ENCODE data around the gene SSR4. TPM values are rescaled to one million over a fixed set of nuclear protein-coding genes. Genes with fewer than 3 reads are reported as not detected.

Gene SSR4
- total RNA-seq, 3 donors from 2014 or later (not counting 1 experiment from before 2014, with no cell fraction given), result 160 to 280 (median 189) TPM

GRCh38 chrX:153836921-153837320 lies 42.5 kb downstream of the SSR4 start:
- WGBS (ENCODE audit: insufficient coverage), result 100% methylated on average over 3 of the region's 6 CpGs
- intact Hi-C loops (cut with micrococcal nuclease), result no loop called here
- no peak for TF ChIP-seq CTCF (IDR thresholded peaks at IDR 0.05)
- no peak overlapping the region for H3K27ac Mint-ChIP-seq
- peaks cover 2% of the 10 kb centered on the region for H3K27me3 ChIP-seq (ENCODE audit: control insufficient read depth, insufficient read depth, low read length)
- H3K4me3 Mint-ChIP-seq, result no peak overlapping the region
- DNase-seq, result no peak
- H3K9me3 ChIP-seq (ENCODE audit: control insufficient read depth, insufficient read depth, low read length), result no peaks in the 10 kb centered on the region
- no peak for ATAC-seq
- H3K27ac ChIP-seq (ENCODE audit: low read length), result no peak overlapping the region
- H3K4me1 Mint-ChIP-seq, result no peaks in the 10 kb centered on the region
- H3K36me3 Mint-ChIP-seq, result no peaks in the 10 kb centered on the region
- no peaks in the 10 kb centered on the region for H3K36me3 ChIP-seq (ENCODE audit: control insufficient read depth, insufficient read depth, low read length)
- H3K4me1 ChIP-seq (ENCODE audit: control insufficient read depth, insufficient read depth, low read length), result no peaks in the 10 kb centered on the region
- peaks cover 0 to 20% of the 10 kb centered on the region in 2 donors for H3K27me3 Mint-ChIP-seq (ENCODE audit: low read depth in 2 of 2)
- H3K4me3 ChIP-seq (ENCODE audit: low read length), result no peak overlapping the region
- H3K9me3 Mint-ChIP-seq, result no peaks in the 10 kb centered on the region

GRCh38 chrX:153844509-153845082 lies 50.1 kb downstream of the SSR4 start:
- Histone ChIP-seq H3K36me3 (ENCODE audit: control insufficient read depth, insufficient read depth, low read length) (no peaks in the 10 kb centered on the region), H3K27ac (ENCODE audit: low read length) (no peak overlapping the region), H3K27me3 (ENCODE audit: control insufficient read depth, insufficient read depth, low read length) (no peaks in the 10 kb centered on the region), H3K4me1 (ENCODE audit: control insufficient read depth, insufficient read depth, low read length) (no peaks in the 10 kb centered on the region), H3K4me3 (ENCODE audit: low read length) (no peak overlapping the region), H3K9me3 (ENCODE audit: control insufficient read depth, insufficient read depth, low read length) (no peaks in the 10 kb centered on the region)
- 0% methylated on average over 1 of the region's 6 CpGs for WGBS (ENCODE audit: insufficient coverage)
- peaks cover 6 to 36% of the 10 kb centered on the region in 2 donors for H3K27me3 Mint-ChIP-seq (ENCODE audit: low read depth in 2 of 2)
- DNase-seq (no peak), ATAC-seq (peak in 1 of 3 donors; percentile 42)
- TF ChIP-seq CTCF (IDR thresholded peaks at IDR 0.05), result no peak
- no peaks in the 10 kb centered on the region for H3K9me3 Mint-ChIP-seq
- no peaks in the 10 kb centered on the region for H3K4me1 Mint-ChIP-seq
- no peak overlapping the region for H3K27ac Mint-ChIP-seq
- intact Hi-C loops (cut with micrococcal nuclease), result no loop called here
- no peak overlapping the region for H3K4me3 Mint-ChIP-seq
- no peaks in the 10 kb centered on the region for H3K36me3 Mint-ChIP-seq

- H3K27me3 Mint-ChIP-seq (ENCODE audit: low read depth in 2 of 2), result peaks cover 6 to 32% of the 10 kb centered on the region in 2 donors
- Histone ChIP-seq H3K4me3 (ENCODE audit: low read length) (no peak overlapping the region), H3K27me3 (ENCODE audit: control insufficient read depth, insufficient read depth, low read length) (no peaks in the 10 kb centered on the region), H3K4me1 (ENCODE audit: control insufficient read depth, insufficient read depth, low read length) (no peaks in the 10 kb centered on the region), H3K36me3 (ENCODE audit: control insufficient read depth, insufficient read depth, low read length) (no peaks in the 10 kb centered on the region), H3K27ac (ENCODE audit: low read length) (no peak overlapping the region), H3K9me3 (ENCODE audit: control insufficient read depth, insufficient read depth, low read length) (no peaks in the 10 kb centered on the region)
- no peak overlapping the region for H3K4me3 Mint-ChIP-seq
- no peaks in the 10 kb centered on the region for H3K36me3 Mint-ChIP-seq
- 49% methylated on average over 4 of the region's 6 CpGs for WGBS (ENCODE audit: insufficient coverage)
- intact Hi-C loops (cut with micrococcal nuclease), result no loop called here
- TF ChIP-seq CTCF (IDR thresholded peaks at IDR 0.05), result no peak
- H3K9me3 Mint-ChIP-seq, result no peaks in the 10 kb centered on the region
- no peak for DNase-seq
- ATAC-seq, result no peak
- H3K27ac Mint-ChIP-seq, result no peak overlapping the region
- no peaks in the 10 kb centered on the region for H3K4me1 Mint-ChIP-seq
These were observed 50.7 kb downstream of the SSR4 start for GRCh38 chrX:153845195-153845594.

- DNase-seq (no peak), ATAC-seq (no peak)
- no peaks in the 10 kb centered on the region for H3K27me3 ChIP-seq (ENCODE audit: control insufficient read depth, insufficient read depth, low read length)
- Mint-ChIP-seq H3K4me1 (no peaks in the 10 kb centered on the region), H3K4me3 (no peak overlapping the region), H3K27me3 (ENCODE audit: low read depth in 2 of 2) (peaks cover 6 to 38% of the 10 kb centered on the region in 2 donors), H3K9me3 (no peaks in the 10 kb centered on the region), H3K36me3 (no peaks in the 10 kb centered on the region), H3K27ac (no peak overlapping the region)
- H3K9me3 ChIP-seq (ENCODE audit: control insufficient read depth, insufficient read depth, low read length), result no peaks in the 10 kb centered on the region
- H3K36me3 ChIP-seq (ENCODE audit: control insufficient read depth, insufficient read depth, low read length), result no peaks in the 10 kb centered on the region
- H3K27ac ChIP-seq (ENCODE audit: low read length), result no peak overlapping the region
- intact Hi-C loops (cut with micrococcal nuclease), result no loop called here
- WGBS (ENCODE audit: insufficient coverage), result no CpG with 5 or more reads among the region's 3 CpGs
- H3K4me3 ChIP-seq (ENCODE audit: low read length), result no peak overlapping the region
- no peak for TF ChIP-seq CTCF (IDR thresholded peaks at IDR 0.05)
- H3K4me1 ChIP-seq (ENCODE audit: control insufficient read depth, insufficient read depth, low read length), result no peaks in the 10 kb centered on the region
These were observed 51.4 kb downstream of the SSR4 start for GRCh38 chrX:153845842-153846241.
